ENCODE measurements around the gene CD3D.

CD3D gene

DNA sequence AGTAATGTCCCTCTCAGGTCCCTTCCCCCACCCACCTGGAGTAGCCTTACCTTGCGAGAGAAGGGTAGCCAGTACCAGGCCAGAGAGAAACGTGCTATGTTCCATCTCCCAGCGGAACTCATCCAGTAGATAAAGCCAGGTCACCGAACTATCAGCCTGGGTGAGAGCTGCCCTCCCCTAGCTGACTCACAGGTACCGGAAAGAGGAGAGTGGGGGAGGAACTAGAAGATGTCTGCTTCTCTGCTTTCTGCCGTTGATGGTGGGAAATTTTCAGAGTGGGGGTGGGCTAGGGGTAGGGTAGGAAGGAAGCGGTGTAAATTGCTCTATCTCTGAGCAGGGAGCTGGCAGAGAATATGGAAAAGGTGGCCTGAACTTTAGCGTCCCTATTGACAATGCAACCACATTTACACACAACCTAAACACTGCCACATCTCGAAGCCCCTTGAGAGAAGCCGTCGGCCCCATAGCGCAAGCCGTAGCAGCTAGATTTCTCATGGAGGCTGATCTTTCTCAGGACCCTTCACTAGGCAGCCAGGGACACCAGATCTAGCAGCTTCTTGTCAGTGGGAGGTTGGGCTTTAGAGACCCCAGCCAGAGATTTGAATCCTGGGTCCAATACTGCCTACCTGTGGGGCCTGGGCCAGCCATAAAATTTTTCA is at the start of gene CD3D:
CD3D (minus strand) TSS at position 203 of the 659 bp plus-strand sequence; CDS start at position 105, 98 bp downstream.
- no peak for DNase-seq

DNA sequence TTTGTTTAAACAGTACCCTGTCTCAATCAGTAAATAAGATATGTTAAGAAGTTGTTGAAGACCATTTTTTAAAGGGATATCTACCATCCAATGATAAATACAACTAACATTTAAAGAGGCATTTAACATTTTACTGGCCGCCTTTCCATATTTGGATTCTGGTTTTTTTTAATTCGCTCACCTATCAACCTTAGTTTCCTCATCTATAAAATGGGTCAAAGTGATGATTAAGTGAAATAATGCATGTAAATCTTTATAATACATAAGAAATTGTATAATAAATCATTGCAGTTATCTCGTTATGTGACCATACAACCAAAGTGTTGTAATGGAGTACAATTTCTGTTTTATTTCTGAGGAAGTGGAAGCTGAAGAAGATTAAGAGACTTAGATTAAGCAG is 41.2 kb upstream of the CD3D start:
- DNase-seq = no peak

DNA sequence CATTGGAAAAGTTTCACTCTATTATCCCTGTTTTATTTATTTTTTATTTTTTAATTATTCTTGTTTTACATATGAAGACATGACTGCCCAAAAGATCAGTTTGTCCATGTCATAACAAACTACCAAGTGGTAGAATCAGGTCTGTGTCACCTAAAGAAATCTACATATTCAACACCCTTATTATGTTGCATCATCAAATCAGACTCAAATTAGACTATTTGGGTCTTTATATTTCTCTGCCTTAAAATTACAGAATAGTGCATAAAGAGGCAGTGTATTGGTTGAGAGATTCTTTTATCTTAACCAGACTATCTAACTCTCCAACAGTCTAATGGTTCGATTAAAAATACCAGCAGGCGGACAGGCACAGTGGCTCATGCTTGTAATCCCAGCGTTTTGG is 40.4 kb upstream of the CD3D start:
- DNase-seq = no peak

DNA sequence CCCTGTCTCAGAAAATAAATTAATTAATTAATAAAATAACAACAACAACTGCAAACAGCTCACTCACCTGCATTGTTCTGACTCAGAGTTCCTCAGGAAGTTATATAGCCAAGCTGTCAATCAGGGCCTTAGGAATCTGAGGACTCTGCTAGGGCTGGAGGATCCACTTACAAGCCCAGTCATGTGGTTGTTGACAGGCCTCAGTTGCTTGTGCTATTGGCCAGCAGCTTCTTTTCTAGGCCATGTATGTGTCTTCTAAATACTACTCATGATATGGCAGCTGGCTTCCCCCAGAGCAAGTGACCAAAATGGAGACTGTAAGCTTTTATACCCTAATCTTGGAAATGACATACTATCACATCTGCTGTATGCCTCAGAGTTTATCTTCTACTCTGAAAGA is 38.1 kb upstream of the CD3D start:
- peak; percentile 4 for DNase-seq

DNA sequence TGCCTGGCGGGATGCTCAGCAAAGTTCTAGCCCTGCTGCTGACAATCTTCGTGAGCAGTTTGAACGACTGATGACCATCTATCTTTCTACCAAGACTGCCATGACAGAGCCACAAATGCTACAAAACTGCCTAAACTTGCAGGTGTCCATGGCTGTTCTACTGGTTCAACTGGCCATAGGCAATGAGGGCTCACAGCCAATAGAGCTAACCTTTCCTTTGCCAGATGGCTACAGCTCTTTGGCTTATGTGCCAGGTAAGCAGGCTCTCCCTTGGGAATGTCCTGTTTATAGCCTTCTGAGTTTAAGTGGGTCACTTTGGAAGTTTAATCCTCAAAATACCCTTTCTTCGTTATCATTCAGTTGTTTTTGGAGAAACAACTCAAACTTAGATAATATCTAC is 37.0 kb upstream of the CD3D start:
- peak; percentile 59 for DNase-seq

DNA sequence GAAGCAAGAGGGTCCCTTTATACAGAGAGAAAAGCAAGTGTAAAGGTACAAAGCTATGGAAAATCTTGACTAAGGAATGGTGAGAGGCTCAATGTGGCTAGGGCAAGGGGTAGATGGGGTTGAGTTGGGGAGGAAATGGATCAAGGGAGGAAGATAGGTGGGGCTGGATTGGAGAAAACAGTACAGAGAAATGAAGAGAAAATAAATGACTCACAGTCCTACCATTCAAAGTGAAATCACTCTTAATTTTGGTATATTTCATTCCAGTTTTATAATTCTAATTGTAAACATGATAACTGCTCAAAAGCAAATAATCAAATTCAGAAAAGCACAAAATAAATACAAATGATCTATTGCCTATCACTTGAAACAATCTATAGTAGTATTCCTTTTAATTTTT is 33.5 kb upstream of the CD3D start:
- DNase-seq = no peak

DNA sequence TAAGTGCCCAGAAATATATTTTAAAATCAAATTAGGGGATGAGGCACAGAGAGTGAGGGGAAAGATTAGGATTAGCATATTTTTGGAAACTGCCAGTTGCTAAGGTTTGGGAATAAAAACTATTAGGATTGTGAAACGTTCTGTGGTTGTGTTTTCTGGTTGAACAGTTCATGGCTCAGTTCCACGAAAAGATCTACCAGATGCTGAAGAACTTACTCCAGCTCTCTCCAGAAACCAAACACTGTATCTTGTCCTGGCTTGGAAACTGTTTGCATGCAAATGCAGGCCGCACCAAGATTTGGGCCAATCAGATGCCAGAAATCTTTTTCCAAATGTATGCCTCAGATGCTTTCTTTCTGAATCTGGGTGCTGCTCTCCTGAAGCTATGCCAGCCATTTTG is 32.2 kb upstream of the CD3D start:
- no peak for DNase-seq

DNA sequence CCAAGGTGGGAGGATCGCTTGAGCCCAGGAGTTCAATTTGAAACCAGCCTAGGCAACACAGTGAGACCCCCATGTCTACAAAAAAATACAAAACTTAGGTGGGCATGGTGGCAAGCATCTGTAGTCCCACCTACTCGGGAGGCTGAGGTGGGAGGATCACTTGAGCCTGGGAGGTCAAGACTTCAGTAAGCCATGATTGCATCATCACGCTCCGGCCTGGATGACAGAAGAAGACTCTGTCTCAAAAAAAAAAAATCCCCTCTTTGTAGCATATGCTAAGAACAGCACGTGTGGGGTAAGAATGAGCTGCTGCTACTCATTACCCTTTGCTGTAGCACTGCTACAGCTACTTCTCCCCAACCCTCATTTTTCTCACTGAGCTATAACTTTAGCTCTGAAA is 31.4 kb upstream of the CD3D start:
- DNase-seq = no peak

DNA sequence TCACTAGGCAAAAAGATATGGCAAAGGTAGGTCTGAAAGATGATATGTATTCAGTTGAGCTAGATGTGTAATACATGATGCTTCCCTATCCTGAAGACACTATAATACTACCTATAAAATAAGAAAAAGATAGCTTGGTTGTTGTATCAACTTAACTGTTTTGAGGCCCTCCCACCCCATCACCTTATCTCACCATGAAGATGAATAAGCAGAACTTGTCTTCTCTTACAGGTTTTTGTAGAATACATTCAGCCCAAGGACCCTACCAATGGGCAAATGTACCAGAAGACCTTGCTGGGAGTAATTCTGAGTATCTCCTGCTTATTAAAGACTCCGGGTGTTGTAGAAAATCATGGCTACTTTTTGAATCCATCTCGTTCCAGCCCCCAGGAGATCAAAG is 30.8 kb upstream of the CD3D start:
- DNase-seq = no peak

DNA sequence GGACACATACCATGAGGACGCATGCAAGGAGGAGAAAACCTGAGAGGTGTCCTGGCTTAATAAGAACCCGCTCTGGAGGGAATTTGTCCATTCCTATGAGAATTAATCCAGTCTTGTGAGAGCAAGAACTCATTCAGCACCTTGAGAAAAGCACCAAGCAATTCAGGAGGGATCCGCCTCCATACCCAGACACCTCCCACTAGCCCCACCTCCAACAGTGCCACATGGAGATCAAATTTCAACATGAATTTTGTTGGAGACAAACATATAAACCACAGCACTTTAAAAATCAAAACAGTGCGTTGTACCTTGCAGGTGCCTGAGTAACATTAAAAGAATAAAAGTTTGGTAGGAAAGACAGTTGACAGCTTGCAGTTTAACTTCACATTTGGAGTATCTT is 28.3 kb upstream of the CD3D start:
- no peak for DNase-seq

DNA sequence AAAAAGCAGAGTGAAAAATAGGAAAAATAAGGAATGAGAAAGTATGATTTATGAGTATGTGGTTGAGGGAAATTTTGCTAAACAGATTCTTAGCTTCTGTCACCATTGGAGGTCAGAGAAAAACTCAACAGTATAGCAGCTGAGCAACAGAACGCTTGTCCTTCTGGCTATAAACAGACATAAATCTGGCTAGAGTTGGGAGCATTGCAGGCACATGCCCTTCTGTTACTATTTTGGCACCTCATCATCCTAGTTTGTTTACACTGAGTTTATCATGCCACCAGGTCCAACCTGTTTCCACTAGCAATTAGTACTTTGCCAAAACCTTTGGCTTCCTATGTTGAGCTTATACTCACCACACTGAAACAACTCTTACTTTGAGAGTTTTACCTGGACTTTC is 23.8 kb upstream of the CD3D start:
- DNase-seq = no peak

DNA sequence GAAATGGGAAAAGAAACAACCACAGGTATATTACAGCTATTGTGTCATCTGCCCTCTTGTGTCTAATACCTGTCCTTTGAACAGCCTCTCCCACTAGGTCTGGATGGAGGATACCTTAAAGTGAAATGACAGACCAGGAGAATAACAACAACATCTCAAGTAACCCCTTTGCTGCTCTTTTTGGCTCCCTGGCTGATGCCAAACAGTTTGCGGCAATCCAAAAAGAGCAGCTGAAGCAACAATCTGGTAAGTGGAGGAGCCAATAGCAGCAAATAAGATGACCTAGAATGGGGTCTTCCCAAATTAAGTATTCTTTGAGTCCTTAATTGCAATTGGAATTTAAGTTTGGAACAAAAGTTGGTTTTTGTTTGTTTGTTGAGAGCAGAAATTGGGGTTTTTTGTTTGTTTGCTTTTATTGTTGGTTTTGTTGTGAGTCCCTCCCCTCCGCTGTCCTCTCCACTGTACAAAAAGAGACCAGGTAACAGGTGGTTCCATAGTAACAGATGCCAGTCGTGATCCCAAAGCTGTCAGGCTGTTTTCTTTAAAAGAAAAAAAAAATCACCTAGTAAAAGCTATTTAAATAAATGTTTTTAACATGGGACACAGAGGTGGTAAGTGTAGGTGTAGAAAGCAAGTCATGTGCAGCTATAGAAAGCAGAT is 22.6 kb upstream of the CD3D start:
- DNase-seq = no peak

DNA sequence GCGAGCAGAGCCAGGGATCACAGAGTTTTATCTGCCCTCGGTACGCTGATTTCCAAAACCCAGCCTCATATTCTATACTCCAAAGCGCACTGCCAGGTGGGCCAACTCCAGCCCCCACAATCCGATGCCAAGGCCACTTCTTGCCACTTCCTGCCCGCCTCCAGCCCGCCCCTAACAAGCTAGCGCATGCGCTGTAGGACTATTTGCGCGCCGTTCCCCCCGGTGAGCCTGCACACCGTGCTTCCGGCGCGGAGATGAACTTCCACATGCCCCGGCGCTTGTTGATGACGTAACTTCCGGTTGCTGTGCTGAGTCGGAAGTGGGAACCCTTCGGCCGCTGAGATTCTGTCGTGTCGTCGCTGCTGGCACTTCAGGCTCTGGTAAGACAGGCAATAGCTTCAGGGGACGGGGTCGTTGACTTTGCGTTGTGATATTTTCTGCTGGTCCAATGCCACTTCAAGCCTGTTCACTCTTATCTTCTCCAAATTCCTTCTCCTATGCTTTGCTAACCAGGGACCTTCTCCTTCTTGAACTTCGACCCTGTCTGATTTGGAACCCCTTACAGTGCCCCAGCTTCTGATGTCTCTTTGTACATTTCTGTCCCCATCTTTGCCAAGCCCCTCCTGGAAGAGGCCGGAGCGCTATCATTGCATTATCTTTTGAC is 16.9 kb upstream of the CD3D start, which contains the start of gene UBE4A:
UBE4A (plus strand) TSS at position 306 of the 664 bp plus-strand sequence. CDS start 5,481 bp downstream, outside the sequence.
- DNase-seq = peak; percentile 95

DNA sequence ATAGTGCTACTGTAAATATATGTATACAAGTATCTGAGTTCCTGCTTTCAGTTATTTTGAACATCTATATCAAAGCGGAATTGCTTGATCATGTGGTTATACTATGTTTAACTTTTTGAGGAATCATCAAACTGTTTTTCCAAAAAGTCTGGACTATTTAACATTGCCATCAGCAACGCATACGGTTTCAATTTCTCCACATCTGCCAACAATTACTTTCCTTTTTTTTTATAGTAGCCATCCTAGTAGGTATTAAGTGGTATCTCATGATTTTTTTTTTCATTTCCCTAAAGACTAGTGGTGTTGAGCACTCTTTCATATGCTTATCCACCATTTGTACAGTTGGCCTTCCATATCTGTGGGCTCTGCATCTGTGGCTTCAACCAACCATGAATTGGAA is 15.6 kb upstream of the CD3D start:
- no peak for DNase-seq

DNA sequence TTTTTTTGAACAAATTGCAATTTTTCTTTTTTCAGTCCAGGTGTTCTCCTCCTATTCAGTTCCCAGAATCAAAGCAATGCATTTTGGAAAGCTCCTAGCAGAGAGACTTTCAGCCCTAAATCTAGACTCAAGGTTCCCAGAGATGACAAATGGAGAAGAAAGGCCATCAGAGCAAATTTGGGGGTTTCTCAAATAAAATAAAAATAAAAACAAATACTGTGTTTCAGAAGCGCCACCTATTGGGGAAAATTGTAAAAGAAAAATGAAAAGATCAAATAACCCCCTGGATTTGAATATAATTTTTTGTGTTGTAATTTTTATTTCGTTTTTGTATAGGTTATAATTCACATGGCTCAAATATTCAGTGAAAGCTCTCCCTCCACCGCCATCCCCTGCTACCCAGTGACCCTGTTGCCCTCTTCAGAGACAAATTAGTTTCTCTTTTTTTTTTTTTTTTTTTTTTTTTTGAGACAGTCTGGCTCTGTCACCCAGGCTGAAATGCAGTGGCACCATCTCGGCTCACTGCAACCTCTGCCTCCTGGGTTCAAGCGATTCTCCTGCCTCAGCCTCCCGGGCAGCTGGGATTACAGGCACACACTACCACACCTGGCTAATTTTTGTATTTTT is 10.7 kb upstream of the CD3D start:
- peak; percentile 5 for DNase-seq

DNA sequence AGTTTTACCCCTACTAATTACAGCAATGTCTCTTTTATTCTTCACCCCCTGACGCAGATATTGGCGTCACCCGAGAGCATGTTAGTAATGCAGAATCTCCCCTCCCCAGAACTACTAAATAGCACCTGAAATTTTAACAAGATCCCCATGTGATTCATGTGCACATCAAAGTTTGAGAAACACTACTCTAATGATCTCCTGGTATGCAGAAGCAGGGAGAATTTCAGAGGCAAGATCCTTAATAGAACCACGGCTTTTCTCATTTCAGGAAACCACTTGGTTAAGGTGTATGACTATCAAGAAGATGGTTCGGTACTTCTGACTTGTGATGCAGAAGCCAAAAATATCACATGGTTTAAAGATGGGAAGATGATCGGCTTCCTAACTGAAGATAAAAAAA is 7.0 kb upstream of the CD3D start:
- no peak for DNase-seq

DNA sequence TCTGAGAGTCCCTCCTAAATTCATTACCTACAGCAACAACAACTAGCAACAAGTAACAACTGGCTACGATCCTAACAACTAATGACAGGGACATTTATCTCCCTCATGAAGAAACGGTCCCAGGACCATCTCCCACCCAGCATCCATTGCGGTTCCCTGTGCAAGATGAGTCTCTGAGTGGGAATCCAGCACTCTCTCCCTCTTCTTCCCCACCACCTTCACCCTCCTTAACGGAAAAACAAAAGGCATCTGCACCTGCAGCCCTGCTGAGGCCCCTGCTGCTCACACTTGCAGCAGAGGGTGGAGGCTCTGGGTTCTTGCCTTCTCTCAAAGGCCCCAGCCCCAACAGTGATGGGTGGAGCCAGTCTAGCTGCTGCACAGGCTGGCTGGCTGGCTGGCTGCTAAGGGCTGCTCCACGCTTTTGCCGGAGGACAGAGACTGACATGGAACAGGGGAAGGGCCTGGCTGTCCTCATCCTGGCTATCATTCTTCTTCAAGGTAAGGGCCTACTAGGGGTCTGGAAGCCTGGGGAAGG is 1.5 kb upstream of the CD3D start, which contains the start of gene CD3G:
CD3G (plus strand) TSS at position 364 of the 535 bp plus-strand sequence; CDS start at position 444, 80 bp downstream.
- DNase-seq = no peak

DNA sequence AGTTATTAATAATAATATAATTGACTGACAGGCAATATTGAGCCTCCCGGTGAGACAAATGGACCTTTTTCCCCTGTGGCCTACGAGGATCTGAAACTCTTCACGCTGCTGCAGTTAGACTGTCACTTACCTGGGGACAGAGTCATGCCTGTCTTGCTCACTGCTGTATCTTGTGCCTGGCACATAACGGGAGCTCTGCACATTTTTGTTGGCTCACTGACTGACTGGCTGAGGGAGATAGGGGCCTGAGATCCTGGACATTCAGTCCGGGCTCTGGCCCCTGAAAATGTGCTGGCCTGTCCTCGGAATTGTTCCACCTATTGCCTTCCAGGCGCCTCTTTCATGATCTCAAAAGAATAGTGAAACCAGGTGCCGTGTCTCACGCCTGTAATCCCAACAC is 743 bp upstream of the CD3D start:
- no peak for DNase-seq

DNA sequence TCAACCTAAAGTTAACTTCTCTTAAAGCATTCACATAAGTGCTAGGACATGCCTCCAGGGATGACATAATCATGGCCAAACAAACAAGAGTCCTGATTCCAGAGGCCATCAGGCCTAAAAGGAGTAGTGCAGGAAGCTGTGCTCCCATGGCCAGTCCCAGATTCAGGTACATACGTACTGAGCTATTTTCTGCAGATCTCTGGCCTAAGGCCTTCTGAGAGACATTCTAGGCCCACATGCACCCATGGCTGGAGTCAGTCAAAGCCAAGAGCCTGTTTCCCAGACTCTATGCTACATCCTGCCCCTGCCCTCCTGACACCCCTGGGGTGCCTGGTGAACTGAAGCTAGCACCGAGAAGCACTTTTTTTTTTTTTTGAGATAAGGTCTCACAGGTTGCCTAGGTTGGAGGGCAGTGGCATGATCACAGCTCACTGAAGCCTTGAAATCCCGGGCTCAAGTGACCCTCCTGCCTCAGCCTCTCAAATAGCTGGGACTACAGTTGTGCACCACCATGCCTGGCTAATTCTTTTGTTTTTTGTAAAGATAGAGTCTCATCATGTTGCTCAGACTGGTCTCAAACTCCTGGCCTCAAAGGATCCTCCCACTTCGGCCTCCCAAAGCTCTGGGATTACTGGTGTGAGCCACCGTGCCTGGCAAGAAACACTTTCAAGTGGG is 553 bp downstream of the CD3D start:
- no peak for DNase-seq

DNA sequence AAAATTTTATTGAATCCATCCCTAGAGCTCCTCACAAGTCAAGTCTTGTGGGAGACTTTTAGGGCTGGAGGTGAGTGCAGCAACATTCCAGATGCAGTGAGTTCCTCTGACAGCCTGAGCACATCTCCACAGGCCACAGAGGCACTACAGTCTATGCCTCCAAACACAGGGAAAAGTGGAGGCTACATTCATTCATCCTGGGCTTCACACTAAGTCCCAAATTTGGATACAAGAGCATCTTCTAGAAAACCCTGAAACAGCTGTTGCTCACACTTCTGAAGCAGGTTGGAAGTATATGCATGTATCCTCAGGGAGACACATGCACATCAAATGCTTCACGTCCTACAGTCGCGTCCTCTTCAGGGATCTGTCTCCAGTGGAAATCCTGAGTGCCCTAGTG is 1.2 kb downstream of the CD3D start:
- DNase-seq = no peak

DNA sequence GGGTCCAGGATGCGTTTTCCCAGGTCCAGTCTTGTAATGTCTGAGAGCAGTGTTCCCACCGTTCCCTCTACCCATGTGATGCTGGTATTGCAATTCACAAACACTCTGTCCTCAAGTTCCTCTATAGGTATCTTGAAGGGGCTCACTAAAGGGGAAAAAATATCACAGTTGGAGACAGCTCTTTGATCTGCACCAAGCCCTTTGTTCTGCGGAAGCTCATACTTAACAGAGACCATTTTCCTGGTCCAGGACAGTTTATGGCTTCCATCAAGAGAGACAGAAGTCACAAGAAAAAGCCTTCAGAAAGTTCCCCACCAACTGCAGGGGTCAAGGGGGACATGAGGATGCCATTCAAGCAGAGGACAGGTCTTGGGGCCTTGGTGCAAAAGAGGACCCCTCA is 2.1 kb downstream of the CD3D start:
- no peak for DNase-seq

DNA sequence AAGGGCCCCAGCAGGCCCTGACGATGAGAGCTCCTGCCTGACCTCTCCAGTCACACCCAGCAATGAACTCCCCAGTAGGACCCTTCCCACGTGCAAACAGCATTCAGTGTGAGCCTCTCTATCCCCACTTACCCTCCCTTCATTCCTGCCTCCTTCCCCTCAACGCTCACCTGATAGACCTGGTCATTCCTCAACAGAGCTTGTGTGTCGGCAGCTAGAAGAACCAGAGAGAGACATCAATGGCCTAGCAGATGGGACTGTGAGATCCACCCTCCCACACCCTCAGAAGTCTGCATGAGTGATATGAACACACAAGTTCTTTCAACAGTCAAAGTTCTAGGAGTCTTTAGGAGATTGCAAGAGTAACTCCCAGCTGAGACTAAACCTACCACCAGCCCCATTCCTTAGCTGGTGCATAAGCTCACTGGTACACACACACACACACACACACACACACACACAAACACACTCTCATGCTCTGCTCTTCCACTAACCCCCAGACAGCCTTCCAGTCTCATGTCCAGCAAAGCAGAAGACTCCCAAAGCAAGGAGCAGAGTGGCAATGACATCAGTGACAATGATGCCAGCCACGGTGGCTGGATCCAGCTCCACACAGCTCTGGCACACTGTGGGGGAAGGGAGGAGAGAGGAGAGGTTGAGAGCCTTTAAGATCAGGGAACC is 3.1 kb downstream of the CD3D start:
- no peak for DNase-seq
